Measurements from ENCODE around the gene DRD4.

The DRD4 gene

DNA sequence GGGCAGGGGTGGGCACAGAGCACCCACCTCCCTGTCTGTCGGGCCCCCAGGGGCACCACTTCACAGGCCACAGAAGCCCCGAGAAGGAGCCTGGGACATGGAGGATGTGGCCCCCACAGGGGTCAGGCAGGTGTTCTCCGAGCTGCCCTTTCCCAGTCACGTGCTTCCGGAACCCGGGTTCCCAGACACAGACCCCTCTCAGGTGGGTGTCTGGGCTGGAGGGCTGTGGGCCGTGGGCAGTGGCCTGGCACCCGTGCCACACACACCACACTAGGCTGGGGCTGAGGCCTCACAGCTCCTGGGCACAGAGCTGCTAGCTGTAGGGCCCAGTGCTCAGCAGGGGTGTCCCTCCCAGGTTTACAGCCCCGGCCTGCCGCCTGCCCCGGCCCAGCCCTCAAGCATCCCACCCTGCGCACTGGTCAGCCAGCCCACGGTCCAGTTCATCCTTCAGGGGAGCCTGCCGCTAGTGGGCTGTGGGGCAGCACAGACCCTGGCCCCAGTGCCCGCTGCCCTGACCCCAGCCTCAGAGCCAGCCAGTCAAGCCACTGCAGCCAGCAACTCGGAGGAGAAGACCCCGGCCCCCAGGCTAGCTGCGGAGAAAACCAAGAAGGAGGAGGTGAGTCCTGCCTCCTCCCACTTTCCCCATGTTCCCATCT lies 26.8 kb upstream of the DRD4 start:
- no peak for DNase-seq (ENCODE audit: low read depth in 3 of 3)

DNA sequence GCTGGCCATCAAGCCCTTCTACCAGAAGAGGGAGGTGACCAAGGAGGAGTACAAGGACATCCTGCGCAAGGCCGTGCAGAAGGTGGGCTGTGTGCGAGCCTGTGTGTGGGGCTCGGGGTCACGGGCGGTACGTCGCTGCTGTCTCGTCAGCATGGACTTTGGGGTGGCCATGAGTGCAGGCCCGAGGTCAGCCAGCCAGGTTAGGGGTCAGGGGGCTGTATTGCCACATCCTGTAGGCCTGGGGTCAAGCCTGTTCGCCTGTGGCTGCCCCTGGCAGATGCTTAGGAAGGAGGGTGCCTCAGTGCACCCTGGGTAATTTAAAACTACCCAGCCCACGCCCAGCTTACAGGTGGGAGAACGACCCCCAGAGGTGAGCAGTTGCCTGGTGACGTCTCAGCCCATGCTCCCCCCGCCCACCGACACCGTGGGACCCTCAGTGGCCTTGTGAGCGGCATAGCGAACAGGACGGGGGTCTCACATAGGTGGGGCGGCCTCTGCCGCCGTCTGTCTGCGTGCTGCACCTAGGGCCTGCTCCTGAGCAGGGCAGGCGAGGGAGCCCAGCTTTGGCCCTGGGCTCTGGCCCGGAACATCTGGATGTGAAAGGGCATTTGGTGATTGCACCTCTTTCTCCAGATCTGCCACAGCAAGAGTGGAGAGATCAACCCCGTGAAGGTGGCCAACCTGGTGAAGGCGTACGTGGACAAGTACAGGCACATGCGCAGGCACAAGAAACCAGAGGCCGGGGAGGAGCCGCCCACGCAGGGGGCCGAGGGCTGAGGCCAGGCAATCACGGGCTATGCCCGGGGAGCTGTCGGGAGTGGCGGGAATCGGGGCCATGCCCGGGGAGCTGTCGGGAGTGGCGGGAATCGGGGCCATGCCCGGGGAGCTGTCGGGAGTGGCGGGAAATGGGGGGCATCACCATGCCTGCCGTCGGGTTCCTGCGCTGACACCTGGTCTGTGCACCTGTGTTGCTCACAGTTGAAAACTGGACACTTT lies 25.8 kb upstream of the DRD4 start:
- DNase-seq (ENCODE audit: low read depth in 3 of 3), result no peak

GRCh38 chr11:612201-612960 lies 24.7 kb upstream of the DRD4 start:
- DNase-seq (ENCODE audit: low read depth in 3 of 3), result no peak

GRCh38 chr11:612961-613300 lies 24.1 kb upstream of the DRD4 start:
- no peak for DNase-seq (ENCODE audit: low read depth in 3 of 3)

DNA sequence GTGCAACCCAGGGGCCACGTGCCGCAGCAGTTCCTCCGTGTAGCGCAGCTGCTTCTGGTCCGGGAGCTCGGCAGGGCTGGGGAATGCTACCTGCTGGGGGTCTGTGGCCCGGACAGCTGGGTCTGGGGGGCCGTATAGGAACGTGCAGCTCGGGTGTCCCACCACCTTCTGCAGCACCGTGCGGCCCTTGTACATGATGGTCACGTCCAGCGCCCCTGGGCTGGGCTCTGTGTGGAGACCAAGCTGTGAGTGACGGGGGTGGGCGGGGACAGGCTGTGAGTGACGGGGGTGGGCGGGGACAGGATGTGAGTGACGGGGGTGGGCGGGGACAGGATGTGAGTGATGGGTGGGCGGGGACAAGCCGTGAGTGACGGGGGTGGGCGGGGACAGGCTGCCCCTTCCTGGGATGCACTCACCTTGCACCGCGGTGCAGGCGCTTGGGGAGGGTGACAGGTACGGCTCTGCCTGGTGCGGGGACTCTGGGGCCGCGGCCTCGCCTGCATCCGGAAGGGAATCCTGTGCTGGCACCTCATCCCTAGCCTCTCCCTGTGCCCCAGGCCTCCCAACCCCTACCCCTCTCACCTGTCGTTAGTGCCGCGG lies 23.6 kb upstream of the DRD4 start:
- DNase-seq (ENCODE audit: low read depth in 3 of 3), result peak; percentile 63 to 76 (median 71)

GRCh38 chr11:614021-614622 lies 22.9 kb upstream of the DRD4 start:
- no peak for DNase-seq (ENCODE audit: low read depth in 3 of 3)

- DNase-seq (ENCODE audit: low read depth in 3 of 3), result no peak
These were observed 22.2 kb upstream of the DRD4 start for GRCh38 chr11:614623-615503.

GRCh38 chr11:615504-616319 lies 21.4 kb upstream of the DRD4 start, which contains the start of gene IRF7:
TSS of gene IRF7 (minus strand) at chr11:615950. CDS start at chr11:615364, 586 bp downstream.
- DNase-seq (ENCODE audit: low read depth in 3 of 3), result peak; percentile 65 to 74 (median 68)

- DNase-seq (ENCODE audit: low read depth in 3 of 3), result no peak
These were observed 20.5 kb upstream of the DRD4 start for GRCh38 chr11:616320-617198.

GRCh38 chr11:617199-617911 lies 19.7 kb upstream of the DRD4 start:
- no peak for DNase-seq (ENCODE audit: low read depth in 3 of 3)

- DNase-seq (ENCODE audit: low read depth in 3 of 3), result no peak
These were observed 19.0 kb upstream of the DRD4 start for GRCh38 chr11:617912-618682.

GRCh38 chr11:618856-619627 lies 18.0 kb upstream of the DRD4 start:
- DNase-seq (ENCODE audit: low read depth in 3 of 3), result no peak

DNA sequence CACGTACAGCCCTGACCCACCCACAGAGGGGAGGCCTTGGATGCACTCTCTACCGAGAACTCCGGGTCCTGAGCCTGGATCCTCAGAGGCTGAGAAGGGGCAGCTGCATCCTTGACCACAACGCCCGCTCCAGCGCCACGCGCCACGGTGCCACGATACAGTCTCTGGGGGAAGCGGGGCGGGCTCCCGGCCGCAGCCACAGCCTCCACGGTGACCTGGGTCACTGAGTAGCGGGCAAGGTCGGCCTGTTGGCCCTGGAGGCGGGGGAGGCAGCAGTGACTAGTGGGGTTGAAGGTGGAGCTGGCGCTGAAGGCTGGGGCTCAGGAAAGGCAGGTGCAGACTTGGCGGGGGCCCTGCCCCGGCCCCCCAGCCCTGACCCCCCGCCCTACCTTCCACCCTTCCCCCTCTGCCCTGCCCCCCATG lies 17.4 kb upstream of the DRD4 start:
- no peak for DNase-seq (ENCODE audit: low read depth in 3 of 3)

GRCh38 chr11:620201-620600 lies 16.9 kb upstream of the DRD4 start:
- no peak for DNase-seq (ENCODE audit: low read depth in 3 of 3)

DNA sequence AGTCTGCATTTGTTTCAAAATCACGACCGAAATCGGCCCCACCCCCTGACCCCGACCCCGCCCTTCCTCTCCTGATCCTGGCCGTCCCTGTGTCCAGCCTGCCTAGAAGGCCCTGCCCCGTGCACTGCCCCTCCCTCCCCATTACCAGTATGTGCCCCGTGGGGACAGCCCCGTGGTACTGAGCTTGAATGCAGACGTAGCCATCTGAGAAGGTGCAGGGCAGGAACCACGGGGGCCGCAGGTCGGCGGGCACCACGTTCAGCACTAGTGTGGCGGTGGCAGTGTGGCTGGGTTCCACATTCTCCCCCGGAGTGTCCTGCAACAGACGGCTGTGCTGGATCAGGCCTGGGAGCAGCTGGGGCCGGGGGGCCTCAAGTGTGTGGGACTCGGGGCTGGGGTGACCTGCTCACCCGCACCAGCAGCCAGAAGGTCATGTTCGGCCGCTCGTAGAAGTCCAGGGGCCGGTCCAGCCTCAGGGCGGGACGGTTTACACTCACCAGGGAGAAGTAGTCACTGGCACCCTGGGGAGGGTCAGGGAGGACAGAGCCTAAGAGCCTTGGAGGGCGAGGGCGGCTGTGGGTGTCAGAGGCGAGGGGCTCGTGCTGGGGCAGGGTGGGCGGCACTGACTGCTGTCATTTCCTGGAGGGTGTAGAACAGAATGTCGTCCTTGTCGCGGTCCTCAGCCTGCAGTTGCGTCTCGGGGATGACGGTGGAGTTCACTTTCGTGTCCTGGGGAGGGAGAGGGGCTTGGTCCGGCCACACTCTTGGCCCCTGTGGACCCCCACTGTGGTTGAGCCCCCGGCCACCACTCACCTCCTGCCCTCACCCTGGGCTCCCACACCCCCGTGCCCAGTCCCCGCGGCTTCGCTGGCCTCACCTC lies 15.9 kb upstream of the DRD4 start:
- no peak for DNase-seq (ENCODE audit: low read depth in 3 of 3)

Measured in stimulated activated CD4-positive, alpha-beta T cell treated with anti-CD3 and anti-CD28 coated beads, TNF-alpha, amount 100 ng/mL, for 4 hours (primary cell).